HG03378 (cell line): ENCODE data around the gene KLF9.

Experiments used
- ATAC-seq: cut with Tn5 transposase; IDR thresholded peaks from one replicate; pipeline ENCODE4 v1.9.1; 2021; ENCODE audit warnings: mild to moderate bottlenecking, moderate library complexity; ENCODE audit not compliant: unreplicated experiment

The KLF9 gene

DNA sequence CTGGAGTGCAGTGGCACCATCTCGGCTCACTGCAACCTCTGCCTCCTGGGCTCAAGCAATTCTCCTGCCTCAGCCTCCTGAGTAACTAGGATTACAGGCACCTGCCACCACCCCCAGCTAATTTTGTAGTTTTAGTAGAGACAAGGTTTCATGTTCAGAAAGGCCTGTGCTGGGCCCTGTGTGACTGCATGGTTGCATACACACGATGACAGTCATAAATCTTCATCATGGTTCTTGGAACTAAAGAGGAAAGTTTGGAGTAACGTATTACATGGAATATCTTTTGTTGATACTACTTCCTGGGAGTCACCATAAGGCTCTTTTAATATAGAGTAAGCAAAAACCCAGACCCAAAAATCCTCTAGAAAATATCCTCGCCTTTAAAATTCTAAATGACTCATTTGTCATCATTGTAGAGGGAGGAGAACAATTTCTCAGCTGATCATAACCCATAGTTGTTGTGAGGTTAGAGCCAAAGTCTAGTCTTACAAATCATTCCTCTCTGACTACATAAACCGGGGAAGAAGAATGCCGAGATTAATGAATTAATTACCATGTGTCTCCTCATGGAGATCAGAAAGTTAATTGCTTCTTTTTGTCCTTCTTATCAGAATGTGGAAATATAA is 47.0 kb downstream of the KLF9 start:
- no peak for ATAC-seq

DNA sequence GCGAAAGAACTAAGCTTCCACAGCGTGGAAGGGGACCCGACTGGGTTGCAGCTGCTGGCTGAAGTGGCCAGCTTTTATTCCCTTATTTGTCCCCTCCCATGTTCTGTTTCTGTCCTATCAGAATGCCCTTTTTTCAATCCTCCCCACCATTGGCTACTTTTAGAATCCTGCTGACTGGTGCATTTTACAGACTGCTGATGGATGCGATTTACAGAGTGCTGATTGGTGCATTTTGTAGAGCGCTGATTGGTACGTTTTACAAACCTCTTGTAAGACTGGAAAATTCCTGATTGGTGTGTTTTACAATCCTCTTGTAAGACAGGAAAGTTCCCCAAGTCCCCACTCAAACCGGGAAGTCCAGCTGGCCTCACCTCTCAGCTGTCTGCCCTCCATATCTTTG is 50.7 kb downstream of the KLF9 start:
- no peak for ATAC-seq

DNA sequence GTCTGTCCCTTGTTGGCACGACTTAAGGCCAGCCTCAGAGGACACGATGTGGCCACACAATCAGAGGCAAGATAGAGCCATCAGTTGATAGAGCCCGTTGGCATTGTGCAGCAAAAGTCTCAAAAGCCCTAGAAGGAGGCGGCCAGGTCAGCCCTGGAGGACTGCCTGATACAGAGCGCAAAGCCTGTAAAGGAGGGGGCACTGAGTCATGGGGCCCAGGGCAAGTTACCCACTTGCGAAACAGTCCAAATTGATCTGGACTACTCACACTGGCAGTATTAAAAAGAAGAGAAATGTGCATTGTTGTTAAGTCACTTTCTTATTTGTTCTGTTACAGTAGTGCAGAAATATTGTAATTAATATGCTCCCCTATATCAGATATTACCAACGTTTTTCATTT is 51.5 kb downstream of the KLF9 start:
- ATAC-seq, result no peak

DNA sequence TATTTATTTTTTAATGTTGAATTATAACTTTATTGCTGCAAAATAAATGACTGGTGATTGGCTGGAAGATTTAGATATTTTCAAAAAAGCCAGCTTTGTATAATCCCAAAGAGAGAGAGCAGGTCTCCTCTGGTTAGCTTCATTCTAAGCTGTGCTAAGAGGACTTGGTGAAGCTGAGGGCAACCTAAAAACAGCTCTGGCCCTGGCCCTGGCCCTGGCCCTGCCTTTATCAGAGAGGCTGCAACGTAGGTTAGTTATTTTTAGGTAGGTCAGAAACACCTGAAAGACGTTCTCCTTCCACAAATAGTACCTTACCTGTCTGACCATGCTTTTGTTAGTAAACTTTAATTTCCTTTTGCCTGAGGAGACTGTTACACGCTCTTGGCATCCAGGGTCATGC is 58.7 kb downstream of the KLF9 start:
- ATAC-seq, result no peak

DNA sequence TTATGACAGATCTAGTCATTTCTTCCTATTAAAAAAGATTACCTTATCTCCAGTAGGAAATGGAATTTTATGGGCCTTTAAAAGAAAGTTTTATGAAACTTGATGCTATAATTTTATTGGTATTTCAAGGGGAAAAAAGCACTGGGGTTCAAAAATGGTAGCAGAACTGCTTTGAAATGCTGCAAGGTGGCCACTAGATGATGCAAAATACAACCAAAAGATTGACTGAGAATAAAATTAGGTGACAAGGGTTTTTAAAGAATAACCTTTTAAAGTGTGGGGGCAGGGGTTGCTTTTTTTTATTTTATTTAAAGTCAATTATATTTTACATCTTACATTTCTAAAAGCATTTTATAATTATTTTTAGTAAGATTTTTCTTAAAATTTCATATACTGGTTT is 61.7 kb downstream of the KLF9 start:
- ATAC-seq, result no peak

DNA sequence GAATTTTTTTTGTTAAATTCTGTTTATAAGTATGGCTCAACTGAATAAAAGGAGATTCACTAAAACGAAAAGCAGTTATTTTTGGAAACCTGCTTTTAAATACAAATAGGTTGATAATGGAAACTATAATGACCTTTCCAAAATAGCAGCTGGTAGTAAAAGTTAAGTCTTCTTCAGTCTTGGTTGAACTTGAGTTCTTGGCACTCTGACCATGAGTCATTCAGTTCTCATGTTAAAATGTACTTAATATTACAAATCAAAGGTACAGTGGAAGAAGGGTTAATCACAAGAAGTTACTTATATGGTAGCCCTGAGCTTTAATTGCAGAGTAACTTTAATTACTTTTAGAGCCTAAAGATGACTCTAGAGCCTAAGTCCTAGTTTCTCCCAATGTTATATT is 62.1 kb downstream of the KLF9 start:
- no peak for ATAC-seq

DNA sequence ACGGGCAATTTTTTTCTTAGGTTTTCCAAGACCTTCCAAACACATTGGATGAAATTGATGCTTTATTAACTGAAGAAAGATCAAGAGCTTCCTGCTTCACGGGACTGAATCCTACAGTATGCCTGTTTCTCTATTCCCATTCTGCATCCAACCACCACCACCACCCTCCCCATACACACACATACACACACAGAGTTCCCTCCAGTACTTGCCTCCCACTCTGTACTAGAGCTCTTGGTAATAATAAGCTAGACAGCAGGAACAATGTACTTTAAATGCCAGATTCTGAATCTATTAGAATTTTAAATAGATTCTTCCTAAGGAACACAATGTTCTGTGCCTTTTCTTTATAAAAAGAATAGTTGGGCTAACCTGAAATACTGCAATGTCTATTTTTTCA is 67.4 kb downstream of the KLF9 start:
- ATAC-seq, result no peak

DNA sequence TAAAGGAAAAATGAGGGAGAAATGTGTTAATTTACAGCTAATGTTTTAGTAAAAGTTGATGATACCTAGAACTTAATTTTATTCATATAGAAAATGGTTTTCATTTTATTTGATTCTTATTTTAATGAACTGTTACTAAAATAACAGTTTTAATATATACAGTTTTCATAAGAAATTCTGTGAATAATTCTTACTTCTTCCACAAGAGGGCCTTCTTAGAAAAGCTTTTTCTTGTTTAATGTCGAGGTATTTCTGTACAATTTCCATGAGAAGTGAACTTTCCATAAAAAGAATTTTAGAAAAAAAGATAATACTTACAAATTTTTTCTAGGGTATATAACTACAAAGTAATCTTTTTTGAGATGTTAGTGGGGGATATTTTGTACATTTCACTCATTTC is 73.9 kb downstream of the KLF9 start:
- no peak for ATAC-seq
